SK-N-MC (cell line): ENCODE results near the gene TCF15.

Source experiments
- EZH2 ChIP-seq: fragments of 200-600 bp; sonication (generic); IDR thresholded peaks from one replicate; pipeline ENCODE4 v1.6.1; 2017; ENCODE audit warnings: antibody characterized with exemption
- FOXP2 ChIP-seq: optimal IDR thresholded peaks from 2 replicates; pipeline ENCODE3; 2011; ENCODE audit warnings: mild to moderate bottlenecking, moderate library complexity; ENCODE audit not compliant: insufficient read depth; ENCODE audit errors: extremely low read length, control extremely low read depth
- POLR2AphosphoS5 ChIP-seq: IDR thresholded peaks from 2 replicates; pipeline ENCODE4 v1.6.1; 2012; ENCODE audit warnings: mild to moderate bottlenecking, low read depth, low read length, borderline replicate concordance

GRCh38 chr20:658202-658601 lies 48.1 kb upstream of the TCF15 start:
- no peak for TF ChIP-seq EZH2
- TF ChIP-seq POLR2AphosphoS5, result no peak
- TF ChIP-seq FOXP2, result no peak
